ENCODE data around the gene CLPTM1. TPM values are rescaled to one million over a fixed set of nuclear protein-coding genes. Genes with fewer than 3 reads are reported as not detected.
A peak's percentile ranks its signal among the peaks of the same experiment; 100 is the strongest.

The CLPTM1 gene
- total RNA-seq, 2 experiments from 2014 or later, result 32.4 to 34.6 TPM

- Mint-ChIP-seq H3K27me3 (ENCODE audit: low read depth) (no peaks in the 10 kb centered on the region), H3K27ac (no peak overlapping the region), H3K9me3 (no peaks in the 10 kb centered on the region), H3K36me3 (ENCODE audit: low read depth) (no peaks in the 10 kb centered on the region), H3K4me3 (no peak overlapping the region), H3K4me1 (ENCODE audit: low read depth) (peaks cover 2% of the 10 kb centered on the region)
- intact Hi-C loops (cut with micrococcal nuclease), result no loop called here
- no peak for DNase-seq
- CTCF ChIA-PET, result interaction anchor here (1.3 kb wide), 1 partner anchor 44 kb away, joined by 4 read pairs; no protein-coding TSS in a partner anchor
These were observed 6.9 kb upstream of the CLPTM1 start for GRCh38 chr19:44948237-44948636.

GRCh38 chr19:44948763-44949374 is 6.3 kb upstream of the CLPTM1 start:
- Mint-ChIP-seq H3K4me3 (no peak overlapping the region), H3K36me3 (ENCODE audit: low read depth) (no peaks in the 10 kb centered on the region), H3K27ac (no peak overlapping the region), H3K9me3 (no peaks in the 10 kb centered on the region), H3K27me3 (ENCODE audit: low read depth) (no peaks in the 10 kb centered on the region), H3K4me1 (ENCODE audit: low read depth) (peaks cover 7% of the 10 kb centered on the region)
- CTCF ChIA-PET, result interaction anchor here (1.3 kb wide), 1 partner anchor 45 kb away, joined by 4 read pairs; no protein-coding TSS in a partner anchor
- intact Hi-C loops (cut with micrococcal nuclease), result no loop called here
- no peak for DNase-seq

- H3K27ac Mint-ChIP-seq, result no peak overlapping the region
- H3K27me3 Mint-ChIP-seq (ENCODE audit: low read depth), result no peaks in the 10 kb centered on the region
- no peak overlapping the region for H3K4me3 Mint-ChIP-seq
- intact Hi-C loops (cut with micrococcal nuclease), result no loop called here
- CTCF ChIA-PET, result interaction anchor here (0.5 to 1.3 kb wide), 2 partner anchors 13 to 46 kb away, joined by 3 to 4 read pairs; no protein-coding TSS in a partner anchor
- DNase-seq, result no peak
- peaks cover 9% of the 10 kb centered on the region for H3K4me1 Mint-ChIP-seq (ENCODE audit: low read depth)
- no peaks in the 10 kb centered on the region for H3K36me3 Mint-ChIP-seq (ENCODE audit: low read depth)
- no peaks in the 10 kb centered on the region for H3K9me3 Mint-ChIP-seq
These were observed 5.6 kb upstream of the CLPTM1 start for GRCh38 chr19:44949550-44949949.

GRCh38 chr19:44951179-44952159 is 3.7 kb upstream of the CLPTM1 start:
- Mint-ChIP-seq H3K36me3 (ENCODE audit: low read depth) (no peaks in the 10 kb centered on the region), H3K27me3 (ENCODE audit: low read depth) (no peaks in the 10 kb centered on the region), H3K27ac (no peak overlapping the region), H3K4me1 (ENCODE audit: low read depth) (peaks cover 20% of the 10 kb centered on the region), H3K4me3 (no peak overlapping the region), H3K9me3 (no peaks in the 10 kb centered on the region)
- CTCF ChIA-PET, result interaction anchor here (0.6 to 3.9 kb wide), 20 partner anchors 9 to 228 kb away, joined by 3 to 18 read pairs (median 4); partner anchors contain the start of genes APOE and NECTIN2
- DNase-seq, result peak; percentile 72
- intact Hi-C loops (cut with micrococcal nuclease), result loop anchor here (1.0 to 5.0 kb wide), 3 partner anchors 48 to 227 kb away; no protein-coding TSS in a partner anchor

- CTCF ChIA-PET, result interaction anchor here (0.7 to 3.9 kb wide), 4 partner anchors 43 to 231 kb away, joined by 3 to 18 read pairs (median 3); no protein-coding TSS in a partner anchor
- Mint-ChIP-seq H3K4me1 (ENCODE audit: low read depth) (peaks cover 40% of the 10 kb centered on the region), H3K36me3 (ENCODE audit: low read depth) (no peaks in the 10 kb centered on the region), H3K27ac (peak overlapping the region; percentile 98), H3K9me3 (no peaks in the 10 kb centered on the region), H3K4me3 (peak overlapping the region; percentile 98), H3K27me3 (ENCODE audit: low read depth) (no peaks in the 10 kb centered on the region)
- no peak for DNase-seq
- intact Hi-C loops (cut with micrococcal nuclease), result loop anchor here (2.0 to 5.0 kb wide), 2 partner anchors 107 to 152 kb away; partner anchors contain the start of gene NECTIN2
These were observed 917 bp upstream of the CLPTM1 start for GRCh38 chr19:44954278-44954648.

GRCh38 chr19:44955505-44956439 is 592 bp downstream of the CLPTM1 start:
- DNase-seq, result peak; percentile 13
- Mint-ChIP-seq H3K27me3 (ENCODE audit: low read depth) (no peaks in the 10 kb centered on the region), H3K4me3 (peak overlapping the region; percentile 98), H3K4me1 (ENCODE audit: low read depth) (peaks cover 54% of the 10 kb centered on the region), H3K27ac (peak overlapping the region; percentile 78), H3K9me3 (no peaks in the 10 kb centered on the region), H3K36me3 (ENCODE audit: low read depth) (no peaks in the 10 kb centered on the region)
- CTCF ChIA-PET, result interaction anchor here (0.6 kb wide), 1 partner anchor 383 kb away, joined by 3 read pairs; no protein-coding TSS in a partner anchor
- intact Hi-C loops (cut with micrococcal nuclease), result loop anchor here (1.0 to 2.0 kb wide), 6 partner anchors 46 to 223 kb away; partner anchors contain the start of genes BLOC1S3, NECTIN2, RELB and TRAPPC6A

- no peak for DNase-seq
- Mint-ChIP-seq H3K36me3 (ENCODE audit: low read depth) (peaks cover 12% of the 10 kb centered on the region), H3K9me3 (no peaks in the 10 kb centered on the region), H3K4me1 (ENCODE audit: low read depth) (peaks cover 53% of the 10 kb centered on the region), H3K4me3 (no peak overlapping the region), H3K27ac (peak overlapping the region; percentile 61), H3K27me3 (ENCODE audit: low read depth) (no peaks in the 10 kb centered on the region)
- intact Hi-C loops (cut with micrococcal nuclease), result no loop called here
- CTCF ChIA-PET, result no interaction called here
These were observed 2.3 kb downstream of the CLPTM1 start for GRCh38 chr19:44957526-44957925.

GRCh38 chr19:44958090-44958489 is 2.9 kb downstream of the CLPTM1 start:
- no peaks in the 10 kb centered on the region for H3K27me3 Mint-ChIP-seq (ENCODE audit: low read depth)
- peaks cover 14% of the 10 kb centered on the region for H3K36me3 Mint-ChIP-seq (ENCODE audit: low read depth)
- intact Hi-C loops (cut with micrococcal nuclease), result no loop called here
- H3K9me3 Mint-ChIP-seq, result no peaks in the 10 kb centered on the region
- H3K27ac Mint-ChIP-seq, result peak overlapping the region; percentile 61
- CTCF ChIA-PET, result interaction anchor here (0.7 kb wide), 1 partner anchor 445 kb away, joined by 3 read pairs; no protein-coding TSS in a partner anchor
- no peak overlapping the region for H3K4me3 Mint-ChIP-seq
- no peak for DNase-seq
- peaks cover 53% of the 10 kb centered on the region for H3K4me1 Mint-ChIP-seq (ENCODE audit: low read depth)

GRCh38 chr19:44959691-44960090 is 4.5 kb downstream of the CLPTM1 start:
- CTCF ChIA-PET, result interaction anchor here (1.0 kb wide), 1 partner anchor 8 kb away, joined by 6 read pairs; no protein-coding TSS in a partner anchor
- Mint-ChIP-seq H3K27me3 (ENCODE audit: low read depth) (no peaks in the 10 kb centered on the region), H3K27ac (peak overlapping the region; percentile 34), H3K4me3 (no peak overlapping the region), H3K4me1 (ENCODE audit: low read depth) (peaks cover 44% of the 10 kb centered on the region), H3K36me3 (ENCODE audit: low read depth) (peaks cover 17% of the 10 kb centered on the region), H3K9me3 (no peaks in the 10 kb centered on the region)
- intact Hi-C loops (cut with micrococcal nuclease), result no loop called here
- DNase-seq, result no peak

- DNase-seq, result no peak
- peaks cover 39% of the 10 kb centered on the region for H3K4me1 Mint-ChIP-seq (ENCODE audit: low read depth)
- no peak overlapping the region for H3K4me3 Mint-ChIP-seq
- peaks cover 18% of the 10 kb centered on the region for H3K36me3 Mint-ChIP-seq (ENCODE audit: low read depth)
- H3K9me3 Mint-ChIP-seq, result no peaks in the 10 kb centered on the region
- intact Hi-C loops (cut with micrococcal nuclease), result no loop called here
- peak overlapping the region; percentile 12 for H3K27ac Mint-ChIP-seq
- H3K27me3 Mint-ChIP-seq (ENCODE audit: low read depth), result no peaks in the 10 kb centered on the region
- CTCF ChIA-PET, result no interaction called here
These were observed 5.9 kb downstream of the CLPTM1 start for GRCh38 chr19:44960906-44961728.

GRCh38 chr19:44961821-44962220 is 6.6 kb downstream of the CLPTM1 start:
- Mint-ChIP-seq H3K27me3 (ENCODE audit: low read depth) (no peaks in the 10 kb centered on the region), H3K36me3 (ENCODE audit: low read depth) (peaks cover 18% of the 10 kb centered on the region), H3K4me3 (no peak overlapping the region), H3K4me1 (ENCODE audit: low read depth) (peaks cover 32% of the 10 kb centered on the region), H3K27ac (peak overlapping the region; percentile 24), H3K9me3 (no peaks in the 10 kb centered on the region)
- intact Hi-C loops (cut with micrococcal nuclease), result no loop called here
- CTCF ChIA-PET, result interaction anchor here (1.0 kb wide), 1 partner anchor 177 kb away, joined by 4 read pairs; no protein-coding TSS in a partner anchor
- no peak for DNase-seq
